ENCODE measurements around the gene TELO2.

DNA sequence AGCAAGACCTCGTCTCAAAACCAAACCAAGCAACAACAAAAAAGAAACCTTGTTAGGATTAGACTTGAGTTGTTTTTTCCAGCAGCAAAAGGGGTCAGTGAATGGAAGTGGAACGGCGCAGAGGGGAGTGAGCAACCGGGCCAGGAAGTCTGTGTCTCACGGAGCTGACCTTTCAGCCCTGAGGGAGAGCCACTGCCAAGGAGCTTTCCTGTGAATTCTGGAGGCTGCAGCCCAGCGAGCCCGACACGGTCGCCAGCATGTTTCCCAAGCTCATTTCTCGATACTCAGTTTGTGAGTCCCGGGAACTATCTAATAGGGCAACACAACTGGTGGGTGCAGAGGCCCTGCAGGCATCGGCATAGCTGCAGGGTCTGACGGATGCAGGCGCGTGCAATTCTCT, 19.6 kb downstream of the TELO2 start:
- TF ChIP-seq RARB (CRISPR knock-in tag; IDR thresholded peaks at IDR 0.05): no peak
- TF ChIP-seq, protein P1, sequence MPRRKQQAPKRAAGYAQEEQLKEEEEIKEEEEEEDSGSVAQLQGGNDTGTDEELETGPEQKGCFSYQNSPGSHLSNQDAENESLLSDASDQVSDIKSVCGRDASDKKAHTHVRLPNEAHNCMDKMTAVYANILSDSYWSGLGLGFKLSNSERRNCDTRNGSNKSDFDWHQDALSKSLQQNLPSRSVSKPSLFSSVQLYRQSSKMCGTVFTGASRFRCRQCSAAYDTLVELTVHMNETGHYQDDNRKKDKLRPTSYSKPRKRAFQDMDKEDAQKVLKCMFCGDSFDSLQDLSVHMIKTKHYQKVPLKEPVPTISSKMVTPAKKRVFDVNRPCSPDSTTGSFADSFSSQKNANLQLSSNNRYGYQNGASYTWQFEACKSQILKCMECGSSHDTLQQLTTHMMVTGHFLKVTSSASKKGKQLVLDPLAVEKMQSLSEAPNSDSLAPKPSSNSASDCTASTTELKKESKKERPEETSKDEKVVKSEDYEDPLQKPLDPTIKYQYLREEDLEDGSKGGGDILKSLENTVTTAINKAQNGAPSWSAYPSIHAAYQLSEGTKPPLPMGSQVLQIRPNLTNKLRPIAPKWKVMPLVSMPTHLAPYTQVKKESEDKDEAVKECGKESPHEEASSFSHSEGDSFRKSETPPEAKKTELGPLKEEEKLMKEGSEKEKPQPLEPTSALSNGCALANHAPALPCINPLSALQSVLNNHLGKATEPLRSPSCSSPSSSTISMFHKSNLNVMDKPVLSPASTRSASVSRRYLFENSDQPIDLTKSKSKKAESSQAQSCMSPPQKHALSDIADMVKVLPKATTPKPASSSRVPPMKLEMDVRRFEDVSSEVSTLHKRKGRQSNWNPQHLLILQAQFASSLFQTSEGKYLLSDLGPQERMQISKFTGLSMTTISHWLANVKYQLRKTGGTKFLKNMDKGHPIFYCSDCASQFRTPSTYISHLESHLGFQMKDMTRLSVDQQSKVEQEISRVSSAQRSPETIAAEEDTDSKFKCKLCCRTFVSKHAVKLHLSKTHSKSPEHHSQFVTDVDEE (CRISPR knock-in tag; IDR thresholded peaks at IDR 0.05): no peak
- TF ChIP-seq PATZ1 (CRISPR knock-in tag; IDR thresholded peaks at IDR 0.05; ENCODE audit: borderline replicate concordance): no peak
- TF ChIP-seq ZFP3 (CRISPR knock-in tag; IDR thresholded peaks at IDR 0.05): no peak
- no peak for TF ChIP-seq SNAI2 (CRISPR knock-in tag; IDR thresholded peaks at IDR 0.05)
